ENCODE data around the gene CLINT1.

DNA sequence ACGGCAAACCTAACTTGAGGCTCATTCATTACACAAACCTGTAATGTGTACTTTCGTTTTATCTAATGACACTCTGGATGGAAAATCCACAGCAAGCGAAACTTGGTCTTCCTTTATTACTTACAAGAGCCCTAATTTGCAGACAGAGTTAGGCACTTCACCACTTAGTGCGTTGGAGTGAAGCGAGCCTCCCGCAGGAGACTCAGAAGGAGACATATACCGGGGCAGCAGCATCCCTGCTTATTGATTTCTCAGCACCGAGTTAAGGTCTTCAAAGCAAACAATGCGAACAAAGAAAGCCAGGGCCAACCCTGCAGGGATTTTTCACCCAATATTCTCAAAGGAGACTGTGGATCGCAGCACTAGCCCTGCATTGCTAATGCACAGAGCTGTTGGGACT lies 86.8 kb downstream of the CLINT1 start:
- TF ChIP-seq POLR2AphosphoS5 (IDR thresholded peaks at IDR 0.05; ENCODE audit: low read depth, low read length) = no peak
- no peak for TF ChIP-seq POLR2A (IDR thresholded peaks at IDR 0.05; ENCODE audit: low read depth, low read length)
- no peak for TF ChIP-seq TAF1 (IDR thresholded peaks at IDR 0.05; ENCODE audit: low read depth, low read length)
- TF ChIP-seq POU2F2 (IDR thresholded peaks at IDR 0.05; ENCODE audit: low read depth, low read length) = no peak

Measured in GM12891 (cell line).